ENCODE data around the gene CMSS1. TPM values are rescaled to one million over a fixed set of nuclear protein-coding genes. Genes with fewer than 3 reads are reported as not detected.

CMSS1 gene
- total and polyA plus RNA-seq, 4 donors: 3.8 to 19.5 (median 7.5) TPM

GRCh38 chr3:99776516-99777209 is 41.0 kb upstream of the CMSS1 start:
- H3K36me3 ChIP-seq (ENCODE audit: control insufficient read depth in 4 of 4, insufficient read depth in 3 of 4, low read depth in 1 of 4, low read length in 3 of 4): no peaks in the 10 kb centered on the region
- WGBS: 69% methylated on average over 5 of the region's 5 CpGs
- DNase-seq (ENCODE audit: low spot score): no peak
- no peaks in the 10 kb centered on the region for H3K9me3 ChIP-seq (ENCODE audit: control insufficient read depth in 4 of 4, low read length in 3 of 4)
- peaks cover 0 to 2% (median 0%) of the 10 kb centered on the region in 4 donors for H3K27me3 ChIP-seq (ENCODE audit: control insufficient read depth in 4 of 4, insufficient read depth in 4 of 4, low read length in 3 of 4)
- TF ChIP-seq HNF4A (conservative IDR thresholded peaks at IDR 0.05) (no peak), CTCF (IDR thresholded peaks at IDR 0.05; ENCODE audit: low read depth, low read length, missing input control) (no peak), RAD21 (IDR thresholded peaks at IDR 0.05) (no peak)
- H3K4me1 ChIP-seq (ENCODE audit: control insufficient read depth in 4 of 4, insufficient read depth in 4 of 4, low read length in 3 of 4): no peaks in the 10 kb centered on the region
- no peak overlapping the region for H3K27ac ChIP-seq (ENCODE audit: low read depth in 1 of 2, low read length in 2 of 2)
- H3K9ac ChIP-seq (ENCODE audit: low read depth in 1 of 2, low read length in 2 of 2): no peak overlapping the region
- H3K4me3 ChIP-seq (ENCODE audit: low read depth in 1 of 3, low read length in 3 of 3): no peak overlapping the region

GRCh38 chr3:99777210-99777549 is 40.5 kb upstream of the CMSS1 start:
- 85% methylated on average over 2 of the region's 2 CpGs for WGBS
- H3K36me3 ChIP-seq (ENCODE audit: control insufficient read depth in 4 of 4, insufficient read depth in 3 of 4, low read depth in 1 of 4, low read length in 3 of 4): no peaks in the 10 kb centered on the region
- no peak overlapping the region for H3K9ac ChIP-seq (ENCODE audit: low read depth in 1 of 2, low read length in 2 of 2)
- H3K9me3 ChIP-seq (ENCODE audit: control insufficient read depth in 4 of 4, low read length in 3 of 4): no peaks in the 10 kb centered on the region
- H3K4me3 ChIP-seq (ENCODE audit: low read depth in 1 of 3, low read length in 3 of 3): no peak overlapping the region
- no peak for TF ChIP-seq TAF1 (conservative IDR thresholded peaks at IDR 0.05)
- TF ChIP-seq CTCF (IDR thresholded peaks at IDR 0.05; ENCODE audit: low read depth, low read length, missing input control): no peak
- peaks cover 0 to 2% (median 0%) of the 10 kb centered on the region in 4 donors for H3K27me3 ChIP-seq (ENCODE audit: control insufficient read depth in 4 of 4, insufficient read depth in 4 of 4, low read length in 3 of 4)
- no peaks in the 10 kb centered on the region for H3K4me1 ChIP-seq (ENCODE audit: control insufficient read depth in 4 of 4, insufficient read depth in 4 of 4, low read length in 3 of 4)
- no peak for DNase-seq (ENCODE audit: low spot score)
- no peak overlapping the region for H3K27ac ChIP-seq (ENCODE audit: low read depth in 1 of 2, low read length in 2 of 2)

DNA sequence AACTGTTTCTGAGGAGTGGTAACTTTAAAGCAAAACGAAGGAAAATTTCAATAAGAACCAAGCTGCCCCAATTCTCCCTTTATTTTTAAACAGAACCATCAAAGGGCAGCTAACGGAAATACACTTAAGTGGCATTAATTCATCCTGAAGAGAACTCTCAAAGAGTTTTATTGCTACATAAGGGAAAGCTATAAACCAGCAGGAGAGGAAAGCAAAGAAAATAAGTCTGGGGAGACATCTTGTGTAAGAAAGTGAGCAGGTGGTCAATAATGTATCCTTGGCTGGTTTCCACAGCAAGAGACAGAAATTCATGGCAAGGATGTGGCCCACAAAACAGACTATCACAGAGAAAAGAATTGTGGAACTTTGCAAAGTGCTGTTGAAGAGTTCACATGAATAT is 40.0 kb upstream of the CMSS1 start:
- Histone ChIP-seq H3K4me1 (ENCODE audit: control insufficient read depth in 4 of 4, insufficient read depth in 4 of 4, low read length in 3 of 4) (no peaks in the 10 kb centered on the region), H3K27me3 (ENCODE audit: control insufficient read depth in 4 of 4, insufficient read depth in 4 of 4, low read length in 3 of 4) (peaks cover 0 to 2% (median 0%) of the 10 kb centered on the region in 4 donors), H3K9ac (ENCODE audit: low read depth in 1 of 2, low read length in 2 of 2) (no peak overlapping the region), H3K9me3 (ENCODE audit: control insufficient read depth in 4 of 4, low read length in 3 of 4) (no peaks in the 10 kb centered on the region), H3K4me3 (ENCODE audit: low read depth in 1 of 3, low read length in 3 of 3) (no peak overlapping the region), H3K27ac (ENCODE audit: low read depth in 1 of 2, low read length in 2 of 2) (no peak overlapping the region), H3K36me3 (ENCODE audit: control insufficient read depth in 4 of 4, insufficient read depth in 3 of 4, low read depth in 1 of 4, low read length in 3 of 4) (no peaks in the 10 kb centered on the region)
- TF ChIP-seq RAD21 (IDR thresholded peaks at IDR 0.05) (no peak), JUND (IDR thresholded peaks at IDR 0.05) (no peak), SP1 (IDR thresholded peaks at IDR 0.05) (no peak)
- TF ChIP-seq, protein P1, sequence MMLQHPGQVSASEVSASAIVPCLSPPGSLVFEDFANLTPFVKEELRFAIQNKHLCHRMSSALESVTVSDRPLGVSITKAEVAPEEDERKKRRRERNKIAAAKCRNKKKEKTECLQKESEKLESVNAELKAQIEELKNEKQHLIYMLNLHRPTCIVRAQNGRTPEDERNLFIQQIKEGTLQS (IDR thresholded peaks at IDR 0.05): no peak
- WGBS: 71% methylated on average over 2 of the region's 2 CpGs
- no peak for DNase-seq (ENCODE audit: low spot score)

DNA sequence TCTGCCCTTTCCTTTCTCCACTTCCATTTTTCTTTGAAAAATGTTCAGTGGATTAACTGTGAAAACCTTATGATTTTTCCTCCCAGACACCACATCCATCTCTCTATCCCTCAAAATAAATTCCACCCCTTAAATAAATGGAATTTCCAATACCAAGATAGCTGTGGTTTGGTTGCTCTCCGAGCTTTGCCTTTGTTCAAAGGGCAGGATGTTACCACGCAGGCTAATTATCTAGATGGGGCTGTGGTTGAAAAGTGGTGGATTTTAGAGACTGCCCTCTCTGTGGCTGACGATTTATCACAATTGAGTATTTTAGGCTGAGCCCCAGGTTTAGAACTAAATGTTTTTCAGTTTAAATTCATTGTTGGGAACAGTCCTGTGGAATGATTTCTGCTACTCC is 36.9 kb upstream of the CMSS1 start:
- Histone ChIP-seq H3K9me3 (ENCODE audit: control insufficient read depth in 4 of 4, low read length in 3 of 4) (no peaks in the 10 kb centered on the region), H3K9ac (ENCODE audit: low read depth in 1 of 2, low read length in 2 of 2) (no peak overlapping the region), H3K4me1 (ENCODE audit: control insufficient read depth in 4 of 4, insufficient read depth in 4 of 4, low read length in 3 of 4) (no peaks in the 10 kb centered on the region), H3K4me3 (ENCODE audit: low read depth in 1 of 3, low read length in 3 of 3) (no peak overlapping the region), H3K36me3 (ENCODE audit: control insufficient read depth in 4 of 4, insufficient read depth in 3 of 4, low read depth in 1 of 4, low read length in 3 of 4) (no peaks in the 10 kb centered on the region), H3K27me3 (ENCODE audit: control insufficient read depth in 4 of 4, insufficient read depth in 4 of 4, low read length in 3 of 4) (peaks cover 0 to 2% (median 0%) of the 10 kb centered on the region in 4 donors), H3K27ac (ENCODE audit: low read depth in 1 of 2, low read length in 2 of 2) (no peak overlapping the region)
- DNase-seq (ENCODE audit: low spot score): no peak
- WGBS: 57% methylated on average over 3 of the region's 3 CpGs
- TF ChIP-seq RXRA (IDR thresholded peaks at IDR 0.05) (no peak), HNF4A (conservative IDR thresholded peaks at IDR 0.05) (no peak), YY1 (IDR thresholded peaks at IDR 0.05) (no peak), RAD21 (IDR thresholded peaks at IDR 0.05) (no peak), TAF1 (conservative IDR thresholded peaks at IDR 0.05) (no peak), JUND (IDR thresholded peaks at IDR 0.05) (no peak), NR2F2 (IDR thresholded peaks at IDR 0.05) (no peak), FOXA1 (IDR thresholded peaks at IDR 0.05) (no peak), EGR1 (IDR thresholded peaks at IDR 0.05; ENCODE audit: low read depth in 2 of 2) (no peak)
- TF ChIP-seq, protein P2, sequence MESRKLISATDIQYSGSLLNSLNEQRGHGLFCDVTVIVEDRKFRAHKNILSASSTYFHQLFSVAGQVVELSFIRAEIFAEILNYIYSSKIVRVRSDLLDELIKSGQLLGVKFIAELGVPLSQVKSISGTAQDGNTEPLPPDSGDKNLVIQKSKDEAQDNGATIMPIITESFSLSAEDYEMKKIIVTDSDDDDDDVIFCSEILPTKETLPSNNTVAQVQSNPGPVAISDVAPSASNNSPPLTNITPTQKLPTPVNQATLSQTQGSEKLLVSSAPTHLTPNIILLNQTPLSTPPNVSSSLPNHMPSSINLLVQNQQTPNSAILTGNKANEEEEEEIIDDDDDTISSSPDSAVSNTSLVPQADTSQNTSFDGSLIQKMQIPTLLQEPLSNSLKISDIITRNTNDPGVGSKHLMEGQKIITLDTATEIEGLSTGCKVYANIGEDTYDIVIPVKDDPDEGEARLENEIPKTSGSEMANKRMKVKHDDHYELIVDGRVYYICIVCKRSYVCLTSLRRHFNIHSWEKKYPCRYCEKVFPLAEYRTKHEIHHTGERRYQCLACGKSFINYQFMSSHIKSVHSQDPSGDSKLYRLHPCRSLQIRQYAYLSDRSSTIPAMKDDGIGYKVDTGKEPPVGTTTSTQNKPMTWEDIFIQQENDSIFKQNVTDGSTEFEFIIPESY (IDR thresholded peaks at IDR 0.05): no peak
- TF ChIP-seq, protein P1 (IDR thresholded peaks at IDR 0.05): no peak
